ENCODE results near the gene ITGB8. TPM values are rescaled to one million over a fixed set of nuclear protein-coding genes. Genes with fewer than 3 reads are reported as not detected.

Gene ITGB8
- total and polyA plus RNA-seq, 9 of the 15 experiments (the other 6 are each of a cell fraction or from before 2014, with no cell fraction given) = under 0.01 to 0.03 (median 0.02) TPM; not detected in 6

GRCh38 chr7:20330239-20330927 lies at the start of gene ITGB8 (continued):
- TF ChIP-seq ARID4B (CRISPR knock-in tag; IDR thresholded peaks at IDR 0.05) (peak; percentile 37; the same call in 1 of the 2 replicates), ZBTB33 (CRISPR knock-in tag; IDR thresholded peaks at IDR 0.05) (no peak), ZFX (CRISPR knock-in tag; IDR thresholded peaks at IDR 0.05) (peak; percentile 66), RREB1 (CRISPR knock-in tag; IDR thresholded peaks at IDR 0.05) (no peak), MCM7 (IDR thresholded peaks at IDR 0.05) (no peak), DMBX1 (CRISPR knock-in tag; IDR thresholded peaks at IDR 0.05; ENCODE audit: borderline replicate concordance) (no peak), HMGN3 (IDR thresholded peaks at IDR 0.05; ENCODE audit: borderline replicate concordance, extremely low read depth, insufficient read length, low read depth, low read length) (peak; percentile 23), ATF3 (IDR thresholded peaks at IDR 0.05) (peak; percentile 84), ATF3 (CRISPR knock-in tag; conservative IDR thresholded peaks at IDR 0.05) (no peak), ZNF79 (CRISPR knock-in tag; IDR thresholded peaks at IDR 0.05; ENCODE audit: low read depth) (no peak)
